IMR-90 (cell line): ENCODE measurements around the gene ENPP7. TPM values are rescaled to one million over a fixed set of nuclear protein-coding genes. Genes with fewer than 3 reads are reported as not detected.

Experiments
- ATAC-seq: fragments of 200-7000 bp; cut with Tn5 transposase; 2 replicates; pipeline ENCODE4 v1.9.1; 2020; ENCODE audit warnings: low read depth, mild to moderate bottlenecking, moderate library complexity
- BruUV-seq: library from RNA; stranded (reverse); fragments of 400-500 nt; replicated peaks from 2 replicates; lab custom pipeline; 2021; lab: Mats Ljungman, UMichigan
- CTCF ChIA-PET: fragments of 300-600 bp; formaldehyde crosslinking; extraction: SDS; loops from one replicate; lab custom pipeline; 2021; ENCODE audit warnings: antibody characterized with exemption; lab: Yijun Ruan, JAX
- POLR2A ChIA-PET: fragments of 300-600 bp; sonication (Branson Sonifier 250); formaldehyde crosslinking; loops from one replicate; lab custom pipeline; 2022; ENCODE audit warnings: antibody characterized with exemption; ENCODE audit not compliant: unreplicated experiment; lab: Charles Lee
- DNase-seq: peaks from one replicate; pipeline ENCODE4 v3.0.0; 2013
- H2AFZ ChIP-seq: replicated peaks from 2 replicates; pipeline ENCODE3; 2013; ENCODE audit warnings: low read length, mild to moderate bottlenecking; ENCODE audit not compliant: poor library complexity
- H2AK5ac ChIP-seq: 2 replicates; pipeline ENCODE4 v1.6.1; 2013; ENCODE audit warnings: low read depth, low read length, inconsistent platforms
- H2AK9ac ChIP-seq: replicated peaks from 2 replicates; pipeline ENCODE3; 2013; ENCODE audit warnings: mild to moderate bottlenecking, low read depth, low read length, moderate library complexity; ENCODE audit not compliant: poor library complexity
- H2BK120ac ChIP-seq: 2 replicates; pipeline ENCODE4 v1.6.1; 2013; ENCODE audit warnings: low read depth, low read length, inconsistent platforms
- H2BK15ac ChIP-seq: 3 replicates; pipeline ENCODE4 v1.6.1; 2013; ENCODE audit warnings: low read depth, low read length, inconsistent platforms
- H2BK20ac ChIP-seq: 2 replicates; pipeline ENCODE4 v1.6.1; 2013; ENCODE audit warnings: low read depth, mild to moderate bottlenecking, inconsistent platforms, low read length, moderate library complexity
- H2BK5ac ChIP-seq: 2 replicates; pipeline ENCODE4 v1.6.1; 2013; ENCODE audit warnings: mild to moderate bottlenecking, low read depth, low read length, inconsistent platforms; ENCODE audit not compliant: poor library complexity, severe bottlenecking
- H3K14ac ChIP-seq: replicated peaks from 2 replicates; pipeline ENCODE4 v1.6.1; 2013; ENCODE audit warnings: low read depth, low read length, inconsistent platforms
- H3K18ac ChIP-seq: 2 replicates; pipeline ENCODE4 v1.6.1; 2013; ENCODE audit warnings: low read depth, low read length, control low read depth
- H3K23ac ChIP-seq: 2 replicates; pipeline ENCODE4 v1.6.1; 2013; ENCODE audit warnings: low read depth, low read length, inconsistent platforms
- H3K27ac ChIP-seq: 2 replicates; pipeline ENCODE4 v1.5.1; 2013; ENCODE audit warnings: mild to moderate bottlenecking, control low read depth, low read length; ENCODE audit not compliant: insufficient read depth
- H3K27me3 ChIP-seq: 2 replicates; pipeline ENCODE4 v1.6.1; 2013; ENCODE audit warnings: low read length; ENCODE audit not compliant: control insufficient read depth, insufficient read depth
- H3K36me3 ChIP-seq: 2 replicates; pipeline ENCODE4 v1.6.1; 2013; ENCODE audit warnings: low read length, mixed read lengths; ENCODE audit not compliant: control insufficient read depth, insufficient read depth
- H3K4ac ChIP-seq: 2 replicates; pipeline ENCODE4 v1.6.1; 2013; ENCODE audit warnings: low read depth, low read length, inconsistent platforms
- H3K4me1 ChIP-seq: 2 replicates; pipeline ENCODE4 v1.6.1; 2013; ENCODE audit warnings: low read length, mixed read lengths; ENCODE audit not compliant: control insufficient read depth, insufficient read depth
- H3K4me2 ChIP-seq: 2 replicates; pipeline ENCODE4 v1.6.1; 2013; ENCODE audit warnings: low read depth, mild to moderate bottlenecking, control low read depth, low read length, moderate library complexity
- H3K4me3 ChIP-seq: 2 replicates; pipeline ENCODE4 v1.5.1; 2013; ENCODE audit warnings: low read depth, mild to moderate bottlenecking, control low read depth, low read length, moderate library complexity; ENCODE audit not compliant: insufficient read depth
- H3K56ac ChIP-seq: 2 replicates; pipeline ENCODE4 v1.6.1; 2013; ENCODE audit warnings: low read length, inconsistent platforms; ENCODE audit not compliant: insufficient read depth; ENCODE audit errors: extremely low read depth
- H3K79me1 ChIP-seq, 2 experiments: 2 replicates each; pipeline ENCODE4 v1.6.1; 2013; ENCODE audit warnings: low read length in 2 of 2, inconsistent platforms in 1 of 2, low read depth in 1 of 2
- H3K9ac ChIP-seq: 2 replicates; pipeline ENCODE4 v1.6.1; 2013; ENCODE audit warnings: low read depth, low read length, control low read depth
- H3K9me1 ChIP-seq: 2 replicates; pipeline ENCODE4 v1.6.1; 2013; ENCODE audit warnings: low read length, inconsistent platforms; ENCODE audit not compliant: insufficient read depth
- H3K9me3 ChIP-seq: 2 replicates; pipeline ENCODE4 v1.6.1; 2013; ENCODE audit warnings: low read length; ENCODE audit not compliant: control insufficient read depth, insufficient read depth
- H4K20me1 ChIP-seq: 2 replicates; pipeline ENCODE4 v1.6.1; 2013; ENCODE audit warnings: low read length, inconsistent platforms; ENCODE audit not compliant: insufficient read depth
- H4K5ac ChIP-seq: 2 replicates; pipeline ENCODE4 v1.6.1; 2013; ENCODE audit warnings: mild to moderate bottlenecking, low read depth, low read length, control low read depth
- H4K8ac ChIP-seq, 2 experiments: 2 replicates each; pipeline ENCODE4 v1.6.1; 2013; ENCODE audit warnings: low read depth in 2 of 2, low read length in 2 of 2, control low read depth in 1 of 2, inconsistent platforms in 1 of 2
- H4K91ac ChIP-seq: 2 replicates; pipeline ENCODE4 v1.6.1; 2013; ENCODE audit warnings: low read depth, low read length, inconsistent platforms; ENCODE audit not compliant: insufficient read depth
- BHLHE40 ChIP-seq: fragments of 150-350 bp; IDR thresholded peaks from 2 replicates; pipeline ENCODE4 v1.6.1; 2016; ENCODE audit warnings: mild to moderate bottlenecking, low read depth, low read length
- FOS ChIP-seq: fragments of 150-350 bp; IDR thresholded peaks from 2 replicates; pipeline ENCODE4 v1.6.1; 2016; ENCODE audit warnings: low read depth, low read length
- MAFK ChIP-seq: IDR thresholded peaks from 2 replicates; pipeline ENCODE4 v1.6.1; 2012; ENCODE audit warnings: low read depth, low read length, improper control_type of control experiment
- MAZ ChIP-seq: IDR thresholded peaks from 2 replicates; pipeline ENCODE4 v1.6.1; 2012; ENCODE audit warnings: low read depth, mild to moderate bottlenecking, low read length, improper control_type of control experiment, moderate library complexity, borderline replicate concordance
- NFE2L2 ChIP-seq: fragments of 150-350 bp; IDR thresholded peaks from 2 replicates; pipeline ENCODE4 v1.6.1; 2016; ENCODE audit warnings: low read depth, mild to moderate bottlenecking, low read length
- POLR2A ChIP-seq: IDR thresholded peaks from 2 replicates; pipeline ENCODE4 v1.6.1; 2012; ENCODE audit warnings: mild to moderate bottlenecking, low read depth, low read length
- RAD21 ChIP-seq: IDR thresholded peaks from 2 replicates; pipeline ENCODE4 v1.6.1; 2012; ENCODE audit warnings: low read length, improper control_type of control experiment
- RCOR1 ChIP-seq: IDR thresholded peaks from 2 replicates; pipeline ENCODE4 v1.6.1; 2012; ENCODE audit warnings: mild to moderate bottlenecking, low read length, improper control_type of control experiment; ENCODE audit not compliant: insufficient replicate concordance
- RFX5 ChIP-seq: IDR thresholded peaks from 2 replicates; pipeline ENCODE4 v1.8.0; 2012; ENCODE audit warnings: low read depth, mild to moderate bottlenecking, low read length, moderate library complexity
- whole genome bisulfite sequencing, 2 experiments: methylation state at CpG; one replicate each; pipeline versions ENCODE4 v1.1.5 to v1.1.7; 2013; ENCODE audit warnings: missing lambda C conversion rate in 2 of 2; ENCODE audit not compliant: insufficient read length in 1 of 2; ENCODE audit errors: extremely low coverage in 2 of 2; 5-methylcytosine and 5-hydroxymethylcytosine counted together
- dilution Hi-C: fragments of 300-500 bp; cut with HindIII; formaldehyde crosslinking; loops from one replicate; pipeline ENCODE4 v1.14.3; 2018; ENCODE audit warnings: low sequenced_read_pairs; ENCODE audit not compliant: unreplicated experiment
- in situ Hi-C: fragments of 300-500 bp; cut with MboI; formaldehyde crosslinking; loops from 3 replicates; pipeline ENCODE4 v1.14.3; 2019; ENCODE audit warnings: low sequenced_read_pairs, inconsistent platforms, mixed read lengths
- intact Hi-C: fragments of 100-400 bp; cut with micrococcal nuclease; formaldehyde crosslinking; loops from 2 replicates; pipeline ENCODE4 v1.10.0; 2022
- polyA plus RNA-seq, 3 experiments: library from polyadenylated mRNA; depleted of rRNA; stranded (reverse); fragments of >200 nt; gene quantifications; 2 replicates each; pipeline ENCODE4 v1.2.3, GENCODE V29; 2012; ENCODE audit warnings: low replicate concordance in 1 of 3
- total RNA-seq: library from RNA; depleted of rRNA; stranded (reverse); fragments of >200 nt; gene quantifications from 2 replicates; pipeline ENCODE4 v1.2.3, GENCODE V29; 2012
- TF ChIP-seq, protein P1 (sequence below): fragments of 150-350 bp; IDR thresholded peaks from 2 replicates; pipeline ENCODE4 v1.6.1; 2017; ENCODE audit warnings: mild to moderate bottlenecking, antibody characterized with exemption, low read length, low read depth

ENPP7 gene
- total and polyA plus RNA-seq, 2 of the 4 experiments (the other 2 are of a cell fraction), result not detected

DNA sequence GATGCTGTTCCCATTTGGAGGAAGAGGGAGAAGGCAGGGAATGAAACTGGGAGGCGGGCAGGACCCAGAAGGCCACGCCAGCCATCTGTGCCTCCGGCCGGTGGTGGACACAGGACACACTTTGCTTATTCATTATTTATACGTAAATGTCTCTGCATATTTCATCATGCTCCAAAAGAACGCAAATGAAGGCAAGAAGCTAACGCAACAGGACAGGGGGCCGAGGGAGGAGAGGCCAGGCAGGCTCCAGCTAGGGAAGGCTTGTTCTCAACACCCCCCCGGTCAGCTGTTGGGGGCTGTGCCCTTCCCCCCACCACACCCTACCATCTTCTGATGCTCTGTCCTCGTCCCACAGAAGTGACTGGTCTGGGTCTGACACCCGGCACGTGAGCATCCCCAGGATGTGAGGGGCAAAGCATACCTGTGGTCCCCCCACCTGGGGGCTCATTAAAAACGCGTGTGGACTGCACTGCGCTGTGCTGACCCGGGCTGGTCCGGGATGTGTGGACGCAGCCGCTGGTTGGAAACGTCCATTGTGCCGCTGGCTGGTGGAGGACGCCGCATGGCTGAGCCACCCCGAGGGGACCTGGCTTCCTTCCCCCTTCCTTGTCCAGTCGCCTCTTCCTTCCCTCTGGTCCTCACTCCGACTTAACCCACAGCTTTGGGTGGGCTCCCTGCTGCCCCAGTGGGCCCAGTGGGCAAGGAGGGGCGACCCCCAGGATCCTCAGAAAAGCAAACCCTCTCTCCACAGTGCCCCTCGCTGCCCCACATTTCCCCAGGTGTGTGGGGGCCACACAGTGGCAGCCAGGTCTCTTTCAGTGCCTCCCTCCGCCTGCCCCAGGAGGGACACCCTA lies 46.4 kb upstream of the ENPP7 start (continued):
- no peak for TF ChIP-seq MAZ

DNA sequence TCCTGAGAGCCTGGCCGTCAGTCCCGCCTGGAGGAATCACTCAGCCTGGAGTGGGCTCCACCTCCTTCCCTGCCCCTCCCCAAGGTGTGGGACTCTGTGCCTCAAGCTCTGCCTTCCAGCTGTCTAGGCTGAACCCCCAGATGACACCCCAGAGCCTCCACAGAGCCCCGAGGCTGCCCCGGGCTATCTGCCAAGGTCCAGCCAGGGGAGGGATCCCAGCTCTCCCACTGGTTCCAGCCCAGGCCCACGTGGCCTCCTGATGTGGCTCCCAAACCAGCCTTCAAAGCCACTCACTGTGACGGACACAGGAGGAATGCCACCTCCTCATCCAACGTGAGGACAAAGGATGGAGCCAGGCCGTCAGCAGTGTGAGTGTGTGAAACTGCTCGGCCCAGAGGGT lies 45.6 kb upstream of the ENPP7 start:
- Histone ChIP-seq H2AK5ac (no peak overlapping the region), H3K4ac (no peak overlapping the region), H3K27ac (no peak overlapping the region), H2BK120ac (no peak overlapping the region), H3K27me3 (peaks cover 8% of the 10 kb centered on the region; the same call in 1 of the 2 replicates), H3K18ac (no peak overlapping the region), H4K5ac (no peak overlapping the region), H3K9ac (no peak overlapping the region), H3K9me1 (no peaks in the 10 kb centered on the region), H3K4me1 (no peaks in the 10 kb centered on the region), H4K20me1 (no peaks in the 10 kb centered on the region), H3K4me3 (no peak overlapping the region), H3K4me2 (no peak overlapping the region), H3K56ac (no peak overlapping the region), H3K14ac (no peak overlapping the region), H2AFZ (no peak overlapping the region), H2AK9ac (no peak overlapping the region), H2BK5ac (no peak overlapping the region), H3K36me3 (no peaks in the 10 kb centered on the region), H3K79me1 (no peaks in the 10 kb centered on the region), H2BK20ac (no peak overlapping the region), H3K23ac (no peak overlapping the region), H3K9me3 (no peaks in the 10 kb centered on the region), H2BK15ac (no peak overlapping the region), H4K8ac (no peak overlapping the region), H4K91ac (no peak overlapping the region)
- in situ Hi-C loops (no loop called here), dilution Hi-C loops (no loop called here), intact Hi-C loops (no loop called here)
- no peak for TF ChIP-seq RFX5
- no peak for TF ChIP-seq RAD21
- no peak for TF ChIP-seq FOS
- no peak for TF ChIP-seq RCOR1
- TF ChIP-seq, protein P1, sequence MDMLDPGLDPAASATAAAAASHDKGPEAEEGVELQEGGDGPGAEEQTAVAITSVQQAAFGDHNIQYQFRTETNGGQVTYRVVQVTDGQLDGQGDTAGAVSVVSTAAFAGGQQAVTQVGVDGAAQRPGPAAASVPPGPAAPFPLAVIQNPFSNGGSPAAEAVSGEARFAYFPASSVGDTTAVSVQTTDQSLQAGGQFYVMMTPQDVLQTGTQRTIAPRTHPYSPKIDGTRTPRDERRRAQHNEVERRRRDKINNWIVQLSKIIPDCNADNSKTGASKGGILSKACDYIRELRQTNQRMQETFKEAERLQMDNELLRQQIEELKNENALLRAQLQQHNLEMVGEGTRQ, result no peak
- TF ChIP-seq POLR2A, result no peak
- TF ChIP-seq NFE2L2, result no peak
- TF ChIP-seq MAFK, result no peak
- no peak for TF ChIP-seq BHLHE40
- ChIA-PET POLR2A (no interaction called here), CTCF (no interaction called here)
- ATAC-seq, result no peak
- no CpG with 5 or more reads among the region's 9 CpGs for WGBS, 2 experiments
- DNase-seq, result no peak
- BruUV-seq, result no TSS peak
